ENCODE measurements around the gene SUPT20H. TPM values are rescaled to one million over a fixed set of nuclear protein-coding genes. Genes with fewer than 3 reads are reported as not detected.

Gene SUPT20H
- total RNA-seq, 1 donor = 42.6 TPM

DNA sequence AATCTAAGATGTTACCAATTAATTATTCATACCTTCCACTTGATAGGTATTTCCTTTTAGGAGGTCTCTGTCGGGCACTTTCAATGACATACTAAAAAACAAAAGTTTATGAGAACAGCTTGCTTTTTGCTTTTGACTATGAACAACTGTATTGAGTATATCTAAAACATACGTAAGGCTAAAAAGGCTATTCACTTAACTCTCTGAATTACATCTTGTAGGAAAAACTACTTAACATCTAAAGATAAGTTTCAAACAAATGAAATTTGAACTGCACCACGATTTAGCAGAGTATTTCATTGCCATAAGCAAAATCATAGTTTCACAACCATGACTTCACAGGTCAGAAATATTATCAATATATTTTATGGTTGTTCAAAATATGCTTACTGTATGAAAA is 11.6 kb downstream of the SUPT20H start:
- Histone ChIP-seq H3K9me3 (ENCODE audit: low read depth, low read length) (no peaks in the 10 kb centered on the region), H3K27me3 (ENCODE audit: insufficient read depth, low read length) (no peaks in the 10 kb centered on the region), H3K4me1 (ENCODE audit: insufficient read depth, low read length) (no peaks in the 10 kb centered on the region), H3K4me3 (ENCODE audit: low read length) (no peak overlapping the region)

DNA sequence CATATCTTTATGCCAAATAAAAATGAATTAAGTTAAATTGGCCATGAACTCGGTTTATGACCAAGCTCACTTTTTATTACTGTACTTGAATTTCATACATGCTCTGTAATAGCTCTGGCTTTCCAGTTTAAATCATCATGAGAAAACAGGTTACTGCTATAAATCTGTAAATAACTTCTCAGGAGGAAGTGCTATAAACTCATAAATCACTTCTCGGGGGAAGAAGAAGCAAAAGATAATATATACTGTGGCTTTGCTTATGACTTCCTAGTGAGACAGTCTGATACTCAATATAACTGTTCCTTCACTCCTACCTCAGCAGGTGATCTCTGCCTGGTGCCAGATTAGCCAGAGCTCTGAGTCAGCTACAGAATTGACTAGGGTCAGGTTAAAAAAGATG is 12.5 kb downstream of the SUPT20H start:
- H3K4me1 ChIP-seq (ENCODE audit: insufficient read depth, low read length) = no peaks in the 10 kb centered on the region
- H3K4me3 ChIP-seq (ENCODE audit: low read length) = no peak overlapping the region
- H3K27me3 ChIP-seq (ENCODE audit: insufficient read depth, low read length) = no peaks in the 10 kb centered on the region
- H3K9me3 ChIP-seq (ENCODE audit: low read depth, low read length) = no peaks in the 10 kb centered on the region

DNA sequence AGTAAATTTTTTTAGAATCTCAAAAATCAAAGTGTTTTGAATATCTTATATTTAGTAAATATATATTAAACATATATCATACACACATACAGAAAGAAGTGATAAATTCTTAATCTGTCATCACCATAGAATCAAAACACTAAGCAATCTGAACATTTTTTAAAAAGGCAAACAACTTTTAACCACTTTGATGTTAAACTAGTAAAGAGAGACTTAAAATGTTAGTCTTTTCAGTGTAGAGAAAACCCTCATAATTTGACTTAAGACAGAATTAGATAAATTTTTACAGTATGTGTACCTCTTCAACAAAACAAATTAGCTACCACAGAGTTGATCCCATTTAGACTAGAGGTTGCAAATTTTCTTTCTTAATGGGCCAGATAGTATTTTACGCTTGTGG is 13.4 kb downstream of the SUPT20H start:
- Histone ChIP-seq H3K9me3 (ENCODE audit: low read depth, low read length) (no peaks in the 10 kb centered on the region), H3K27me3 (ENCODE audit: insufficient read depth, low read length) (no peaks in the 10 kb centered on the region), H3K4me1 (ENCODE audit: insufficient read depth, low read length) (no peaks in the 10 kb centered on the region), H3K4me3 (ENCODE audit: low read length) (no peak overlapping the region)

DNA sequence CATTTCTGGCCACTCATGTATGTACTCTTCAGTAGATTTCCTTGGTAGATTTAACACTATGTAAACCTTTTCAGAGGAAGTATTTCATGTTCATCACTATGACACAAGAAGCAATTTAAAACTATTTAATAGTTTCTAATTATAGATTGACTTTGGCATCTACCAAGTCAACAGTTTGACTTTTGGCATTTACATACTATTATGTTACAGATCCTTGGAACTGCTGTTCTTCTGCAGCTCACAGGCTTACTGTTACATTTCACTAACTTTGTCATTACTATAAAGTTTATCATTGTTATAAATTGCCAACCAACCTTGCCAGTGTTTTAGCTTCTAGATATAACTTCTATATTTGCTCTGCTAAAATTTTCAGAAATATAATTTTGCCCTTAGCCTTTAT is 18.7 kb downstream of the SUPT20H start:
- Histone ChIP-seq H3K27me3 (ENCODE audit: insufficient read depth, low read length) (no peaks in the 10 kb centered on the region), H3K9me3 (ENCODE audit: low read depth, low read length) (no peaks in the 10 kb centered on the region), H3K4me3 (ENCODE audit: low read length) (no peak overlapping the region), H3K4me1 (ENCODE audit: insufficient read depth, low read length) (no peaks in the 10 kb centered on the region)

DNA sequence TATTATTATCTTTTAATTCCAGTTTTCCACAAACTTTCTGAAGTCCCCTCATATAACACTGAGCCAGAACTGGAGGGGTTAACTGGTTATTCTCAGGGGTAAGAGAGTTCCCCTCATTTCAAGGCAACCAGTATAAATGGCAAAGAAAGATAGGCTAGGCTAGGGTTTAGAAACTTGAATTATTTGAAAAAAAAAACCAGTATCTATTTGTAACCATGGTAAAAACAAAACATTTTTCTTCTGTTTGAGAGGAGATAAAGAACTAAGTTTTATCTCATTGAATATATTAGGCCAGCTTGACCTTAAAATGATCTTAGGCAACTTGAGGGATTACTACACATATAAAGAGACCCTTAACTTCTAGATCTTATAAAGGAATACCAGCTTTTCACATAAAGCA is 19.6 kb downstream of the SUPT20H start:
- Histone ChIP-seq H3K27me3 (ENCODE audit: insufficient read depth, low read length) (no peaks in the 10 kb centered on the region), H3K4me3 (ENCODE audit: low read length) (no peak overlapping the region), H3K4me1 (ENCODE audit: insufficient read depth, low read length) (no peaks in the 10 kb centered on the region), H3K9me3 (ENCODE audit: low read depth, low read length) (no peaks in the 10 kb centered on the region)

DNA sequence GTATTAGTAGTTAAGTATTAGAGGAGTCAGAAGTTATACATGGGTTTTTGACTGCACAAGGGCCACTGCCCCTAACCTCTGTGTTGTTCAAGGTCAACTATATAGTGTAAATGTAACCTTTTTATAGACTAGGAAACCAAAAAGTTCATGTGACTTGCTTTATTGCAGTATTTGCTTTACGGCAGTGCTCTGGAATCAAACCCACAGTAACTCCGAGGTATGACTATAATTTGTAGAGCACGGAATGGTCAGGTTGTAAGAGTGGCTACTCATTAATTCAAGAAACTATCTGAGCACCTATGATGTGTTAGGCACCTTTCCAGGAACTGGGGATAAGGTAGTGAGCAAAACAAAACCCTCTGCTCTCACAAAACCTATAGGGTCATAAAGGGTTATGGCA is 22.2 kb downstream of the SUPT20H start:
- no peak overlapping the region for H3K4me3 ChIP-seq (ENCODE audit: low read length)
- no peaks in the 10 kb centered on the region for H3K9me3 ChIP-seq (ENCODE audit: low read depth, low read length)
- H3K27me3 ChIP-seq (ENCODE audit: insufficient read depth, low read length) = no peaks in the 10 kb centered on the region
- no peaks in the 10 kb centered on the region for H3K4me1 ChIP-seq (ENCODE audit: insufficient read depth, low read length)

DNA sequence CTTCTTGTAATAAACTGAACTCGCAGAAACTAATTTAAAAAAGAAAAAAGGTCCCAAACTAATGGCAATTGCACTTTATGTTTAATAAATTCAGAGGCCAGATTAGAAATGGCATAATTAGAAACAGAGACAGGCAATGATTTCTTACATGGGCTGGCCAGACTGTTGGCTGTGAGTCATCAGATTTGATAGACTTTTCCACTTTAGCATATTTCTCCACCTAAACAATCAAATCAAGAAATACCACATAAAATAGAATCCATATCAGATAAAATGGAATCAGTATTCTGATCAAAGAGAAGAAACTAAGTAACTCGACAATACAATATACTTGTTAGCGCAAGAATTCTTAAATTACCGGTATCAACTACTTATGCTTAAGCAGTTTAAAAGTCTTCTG is 29.9 kb downstream of the SUPT20H start:
- Histone ChIP-seq H3K4me1 (ENCODE audit: insufficient read depth, low read length) (no peaks in the 10 kb centered on the region), H3K4me3 (ENCODE audit: low read length) (no peak overlapping the region), H3K9me3 (ENCODE audit: low read depth, low read length) (no peaks in the 10 kb centered on the region), H3K27me3 (ENCODE audit: insufficient read depth, low read length) (no peaks in the 10 kb centered on the region)

DNA sequence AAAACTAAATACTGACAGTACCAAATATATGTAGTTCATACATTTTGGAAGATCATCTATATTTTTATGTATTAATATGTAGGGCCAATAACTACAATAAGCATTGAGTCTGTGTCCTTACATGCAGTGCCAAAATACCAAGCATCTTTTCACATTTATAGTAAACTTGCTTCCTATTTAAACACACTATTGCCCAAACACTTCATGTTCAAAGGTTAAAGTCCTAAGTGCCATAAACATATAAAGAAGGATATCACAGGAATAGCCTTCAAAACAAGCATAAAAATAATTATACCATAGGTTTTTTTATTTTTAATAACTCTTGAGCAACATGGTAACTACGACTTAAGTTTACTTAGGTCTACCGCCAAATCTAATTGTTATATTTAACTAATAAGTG is 31.8 kb downstream of the SUPT20H start:
- no peaks in the 10 kb centered on the region for H3K27me3 ChIP-seq (ENCODE audit: insufficient read depth, low read length)
- H3K9me3 ChIP-seq (ENCODE audit: low read depth, low read length) = no peaks in the 10 kb centered on the region
- no peak overlapping the region for H3K4me3 ChIP-seq (ENCODE audit: low read length)
- no peaks in the 10 kb centered on the region for H3K4me1 ChIP-seq (ENCODE audit: insufficient read depth, low read length)

DNA sequence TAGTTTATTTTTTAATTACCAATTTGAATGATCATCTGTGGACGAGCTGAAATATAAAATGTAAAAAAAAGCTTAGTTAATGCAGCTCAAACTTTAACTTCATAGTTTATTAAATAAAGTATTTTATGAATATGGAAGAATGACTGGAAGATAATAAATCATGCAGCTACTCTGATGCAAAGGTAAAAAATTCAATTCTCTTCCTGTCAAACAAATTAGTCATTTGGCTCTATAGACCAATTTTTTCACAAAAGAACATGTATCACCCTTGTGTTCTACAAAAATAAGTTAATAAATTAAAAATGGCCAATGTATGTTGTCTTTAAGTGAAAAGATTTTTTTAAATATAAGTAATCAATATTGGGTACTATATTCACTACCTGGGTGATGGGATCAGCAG is 32.7 kb downstream of the SUPT20H start:
- Histone ChIP-seq H3K27me3 (ENCODE audit: insufficient read depth, low read length) (no peaks in the 10 kb centered on the region), H3K9me3 (ENCODE audit: low read depth, low read length) (no peaks in the 10 kb centered on the region), H3K4me1 (ENCODE audit: insufficient read depth, low read length) (no peaks in the 10 kb centered on the region), H3K4me3 (ENCODE audit: low read length) (no peak overlapping the region)

DNA sequence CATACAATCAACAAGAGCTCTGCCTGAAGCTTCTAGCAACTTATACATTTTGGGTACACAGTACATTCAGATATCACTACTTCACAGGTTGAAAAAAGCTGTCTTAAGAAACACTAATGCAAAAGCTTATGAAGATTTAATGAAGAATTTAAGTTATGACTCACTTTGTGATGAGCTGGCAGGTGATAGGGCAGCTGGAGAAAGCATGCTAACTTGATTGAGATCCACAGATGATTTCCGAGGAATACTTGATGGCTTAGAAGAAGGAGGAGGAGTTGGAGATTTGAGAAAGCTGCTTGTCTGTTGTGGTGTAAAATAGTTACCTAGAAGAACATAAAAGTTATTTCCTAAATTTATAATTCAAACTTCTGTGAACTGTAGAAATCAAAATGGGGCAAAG is 35.6 kb downstream of the SUPT20H start:
- Histone ChIP-seq H3K4me3 (ENCODE audit: low read length) (no peak overlapping the region), H3K9me3 (ENCODE audit: low read depth, low read length) (no peaks in the 10 kb centered on the region), H3K27me3 (ENCODE audit: insufficient read depth, low read length) (no peaks in the 10 kb centered on the region), H3K4me1 (ENCODE audit: insufficient read depth, low read length) (no peaks in the 10 kb centered on the region)

DNA sequence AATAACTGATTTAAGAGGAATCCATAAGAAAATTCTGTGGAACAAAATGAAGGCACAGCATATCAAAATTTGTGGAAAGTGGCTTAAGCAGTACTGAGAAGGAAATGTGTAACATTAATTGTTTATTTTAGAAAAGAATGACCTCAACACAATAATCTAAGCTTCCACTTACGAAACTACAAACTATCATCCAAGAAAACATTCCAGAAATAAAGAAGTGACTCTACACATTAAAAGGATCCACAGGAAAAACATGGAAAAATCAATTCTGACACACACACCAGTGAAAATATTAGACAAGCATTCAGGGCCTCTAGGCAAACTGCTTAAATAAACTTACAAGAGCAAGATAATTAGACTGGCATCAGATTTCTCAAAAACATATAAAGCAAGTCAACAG is 44.9 kb downstream of the SUPT20H start:
- Histone ChIP-seq H3K27me3 (ENCODE audit: insufficient read depth, low read length) (no peaks in the 10 kb centered on the region), H3K4me1 (ENCODE audit: insufficient read depth, low read length) (no peaks in the 10 kb centered on the region), H3K4me3 (ENCODE audit: low read length) (no peak overlapping the region), H3K9me3 (ENCODE audit: low read depth, low read length) (no peaks in the 10 kb centered on the region)

DNA sequence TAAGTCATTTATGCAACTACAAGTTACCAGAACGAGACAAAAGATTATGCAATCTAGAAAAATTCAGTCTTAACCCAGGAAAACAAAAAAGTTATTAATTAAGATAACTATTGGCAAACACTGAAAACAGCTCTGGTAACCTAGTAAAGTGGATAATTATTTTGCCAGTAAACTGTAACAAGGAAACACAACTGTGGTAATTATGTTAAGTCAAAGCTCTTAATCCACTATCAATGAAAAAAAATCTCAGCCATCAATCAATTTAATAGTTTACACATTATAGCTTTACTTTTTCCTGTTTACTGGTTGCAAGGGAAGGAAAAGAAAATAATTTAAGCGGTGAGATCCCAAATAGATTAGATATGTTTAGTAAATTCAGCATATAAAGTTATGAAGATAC is 47.7 kb downstream of the SUPT20H start:
- no peaks in the 10 kb centered on the region for H3K4me1 ChIP-seq (ENCODE audit: insufficient read depth, low read length)
- H3K9me3 ChIP-seq (ENCODE audit: low read depth, low read length) = no peaks in the 10 kb centered on the region
- H3K4me3 ChIP-seq (ENCODE audit: low read length) = no peak overlapping the region
- no peaks in the 10 kb centered on the region for H3K27me3 ChIP-seq (ENCODE audit: insufficient read depth, low read length)

DNA sequence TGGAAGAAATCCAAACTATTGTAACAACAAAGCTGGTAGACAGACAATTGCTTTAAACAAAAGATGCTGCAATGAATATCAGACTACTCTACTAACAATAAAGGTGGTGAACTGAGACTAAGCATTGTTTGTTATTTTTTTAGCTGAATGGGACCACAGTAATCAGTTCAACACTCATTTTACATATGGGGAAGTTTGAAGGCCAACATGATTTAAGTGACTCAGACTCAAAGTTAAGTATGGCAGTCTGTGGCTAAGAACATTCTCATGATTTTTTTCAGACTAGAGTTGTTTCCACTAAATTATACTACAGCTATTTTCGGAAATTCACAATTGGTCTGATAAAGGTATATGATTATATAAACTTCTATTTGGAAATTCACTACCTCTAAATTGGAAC is 48.5 kb downstream of the SUPT20H start:
- H3K4me1 ChIP-seq (ENCODE audit: insufficient read depth, low read length) = no peaks in the 10 kb centered on the region
- no peaks in the 10 kb centered on the region for H3K9me3 ChIP-seq (ENCODE audit: low read depth, low read length)
- no peak overlapping the region for H3K4me3 ChIP-seq (ENCODE audit: low read length)
- H3K27me3 ChIP-seq (ENCODE audit: insufficient read depth, low read length) = no peaks in the 10 kb centered on the region

DNA sequence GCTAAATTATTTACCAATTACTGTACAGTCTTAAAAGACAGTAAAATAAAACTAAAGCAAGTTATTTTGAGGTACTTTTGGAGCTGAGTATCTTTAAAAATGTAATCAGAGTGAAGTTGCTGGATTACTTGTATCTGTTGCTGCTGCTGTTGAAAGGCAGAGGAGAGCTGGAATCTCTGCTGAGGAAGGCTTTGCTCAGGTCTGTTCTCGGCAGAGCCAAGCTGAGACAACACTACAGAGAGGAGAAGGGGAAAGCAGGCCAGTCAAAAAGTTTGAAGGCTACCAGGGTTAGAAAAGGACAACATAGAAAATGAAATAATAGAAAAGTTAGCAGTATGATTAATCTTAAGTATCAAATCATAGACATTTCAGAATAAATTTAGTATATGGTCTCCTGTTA is 49.1 kb downstream of the SUPT20H start:
- H3K27me3 ChIP-seq (ENCODE audit: insufficient read depth, low read length) = no peaks in the 10 kb centered on the region
- no peak overlapping the region for H3K4me3 ChIP-seq (ENCODE audit: low read length)
- H3K4me1 ChIP-seq (ENCODE audit: insufficient read depth, low read length) = no peaks in the 10 kb centered on the region
- H3K9me3 ChIP-seq (ENCODE audit: low read depth, low read length) = no peaks in the 10 kb centered on the region

DNA sequence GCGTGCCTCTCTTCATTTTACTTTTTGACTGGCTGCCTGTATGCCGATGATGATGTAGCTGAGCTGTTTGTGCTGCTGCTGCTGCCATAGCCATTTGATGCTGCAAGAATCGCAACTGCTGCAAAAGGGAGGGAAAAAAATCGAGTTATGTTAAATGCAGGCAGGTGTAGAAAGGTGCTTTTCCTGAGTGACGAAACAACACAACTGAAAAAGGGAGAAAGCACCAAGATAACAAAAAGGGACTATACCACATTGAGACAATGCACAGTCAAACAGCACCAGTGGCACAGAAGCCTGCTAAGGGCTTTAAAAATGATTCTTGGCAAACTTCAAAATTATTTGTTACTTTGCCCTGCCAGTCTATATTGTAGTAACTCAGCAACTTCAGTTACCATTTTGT is 49.8 kb downstream of the SUPT20H start:
- Histone ChIP-seq H3K4me3 (ENCODE audit: low read length) (no peak overlapping the region), H3K4me1 (ENCODE audit: insufficient read depth, low read length) (no peaks in the 10 kb centered on the region), H3K9me3 (ENCODE audit: low read depth, low read length) (no peaks in the 10 kb centered on the region), H3K27me3 (ENCODE audit: insufficient read depth, low read length) (no peaks in the 10 kb centered on the region)

DNA sequence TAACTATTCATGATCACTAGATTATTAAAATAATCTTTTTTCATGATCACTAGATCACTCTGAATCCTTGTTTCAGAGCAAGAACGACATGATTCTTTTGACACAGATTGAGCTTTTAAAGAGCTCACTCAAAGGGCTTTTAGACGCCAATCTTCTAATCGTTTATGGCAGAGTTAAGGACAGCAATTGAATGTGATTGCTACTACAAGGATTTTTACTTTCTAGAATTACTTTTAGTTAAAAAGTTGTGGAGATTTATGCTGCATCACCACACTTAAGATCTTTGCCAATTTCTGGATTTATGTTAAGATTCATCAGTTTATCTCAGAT is 57.6 kb downstream of the SUPT20H start:
- H3K4me1 ChIP-seq (ENCODE audit: insufficient read depth, low read length) = peaks cover 18% of the 10 kb centered on the region
- no peaks in the 10 kb centered on the region for H3K27me3 ChIP-seq (ENCODE audit: insufficient read depth, low read length)
- H3K9me3 ChIP-seq (ENCODE audit: low read depth, low read length) = no peaks in the 10 kb centered on the region
- H3K4me3 ChIP-seq (ENCODE audit: low read length) = no peak overlapping the region

DNA sequence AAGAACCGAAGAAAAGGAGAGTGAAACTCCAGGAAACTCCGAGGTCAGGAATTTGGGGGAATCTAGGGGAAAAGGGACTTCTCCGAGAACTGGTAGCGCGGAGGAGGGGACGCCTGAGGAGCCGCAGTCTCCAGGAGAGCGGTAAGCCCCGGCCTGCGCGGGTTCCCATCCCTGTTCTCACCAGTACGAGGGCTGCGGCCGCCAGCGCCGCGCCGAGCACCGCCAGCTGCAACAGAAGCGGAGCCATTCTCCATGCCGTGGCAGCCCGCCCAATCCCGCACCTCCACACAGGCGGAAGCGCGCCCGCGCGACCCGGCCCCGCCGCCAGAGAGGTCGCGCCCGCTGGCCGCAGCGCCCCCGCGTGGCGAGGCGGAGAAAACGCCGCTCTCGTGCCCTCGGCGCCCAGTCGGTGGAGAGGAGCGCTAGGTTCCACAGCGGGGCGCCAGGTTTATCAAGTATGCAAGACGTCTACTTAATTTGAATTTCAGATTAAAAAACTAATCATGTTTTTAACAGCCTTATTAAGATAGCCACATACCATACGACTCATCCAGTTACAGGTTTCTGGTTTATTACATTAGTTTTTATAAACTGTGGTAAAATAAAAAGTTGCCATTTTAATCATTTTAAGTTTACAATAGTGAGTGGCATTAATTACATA is 60.3 kb downstream of the SUPT20H start, which contains the start of gene ALG5:
Gene ALG5 (minus strand): TSS at position 287 of the 661 bp plus-strand sequence. CDS start 40 bp downstream, at position 247.
- H3K4me1 ChIP-seq (ENCODE audit: insufficient read depth, low read length) = peaks cover 18% of the 10 kb centered on the region
- H3K4me3 ChIP-seq (ENCODE audit: low read length) = peak within 1 kb of the TSS; percentile 91
- no peaks in the 10 kb centered on the region for H3K27me3 ChIP-seq (ENCODE audit: insufficient read depth, low read length)
- no peaks in the 10 kb centered on the region for H3K9me3 ChIP-seq (ENCODE audit: low read depth, low read length)

All from mononuclear cell (primary cell).